Measurements from ENCODE around the gene SRRT.
"Not testable (repeated sequence)": the region's sequence is repeated elsewhere in the genome, so short reads cannot be mapped to it uniquely, and the experiment has no call there.

DNA sequence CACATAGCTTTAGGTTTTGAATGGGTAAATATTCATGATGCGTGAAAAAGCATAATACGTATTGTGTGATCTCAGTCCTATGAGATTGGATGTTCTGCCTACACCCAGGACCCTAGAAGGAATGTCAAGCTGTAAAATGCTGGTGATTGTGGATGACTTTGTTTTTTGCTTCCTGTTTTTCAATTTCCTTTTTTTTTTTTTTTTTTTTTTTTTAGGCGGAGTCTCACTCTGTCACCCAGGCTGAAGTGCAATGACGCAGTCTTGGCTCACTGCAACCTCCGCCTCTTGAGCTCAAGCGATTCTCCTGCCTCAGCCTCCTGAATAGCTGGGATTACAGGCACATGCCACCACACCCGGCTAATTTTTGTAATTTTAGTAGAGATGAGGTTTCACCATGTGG lies 35.5 kb downstream of the SRRT start:
- TF ChIP-seq POLR2A, POLR2AphosphoS5 (IDR thresholded peaks at IDR 0.05; ENCODE audit: low read depth, low read length): not testable (repeated sequence)

Measured in GM12891 (cell line).